ENCODE results near the gene ZNF331. TPM values are rescaled to one million over a fixed set of nuclear protein-coding genes. Genes with fewer than 3 reads are reported as not detected.

The ZNF331 gene
- total RNA-seq, 2 experiments from 2014 or later = 17.3 to 20.6 TPM

- Mint-ChIP-seq H3K27ac (no peak overlapping the region), H3K4me3 (no peak overlapping the region), H3K9me3 (ENCODE audit: insufficient read depth) (peaks cover 15% of the 10 kb centered on the region), H3K36me3 (ENCODE audit: low read depth) (peaks cover 69% of the 10 kb centered on the region), H3K27me3 (ENCODE audit: low read depth) (no peaks in the 10 kb centered on the region), H3K4me1 (ENCODE audit: low read depth) (peaks cover 16% of the 10 kb centered on the region)
- ATAC-seq = no peak
- CTCF ChIA-PET = no interaction called here
- POLR2A ChIA-PET = interaction anchor here (0.5 kb wide), 1 partner anchor 695 kb away, joined by 4 read pairs; no protein-coding TSS in a partner anchor
- DNase-seq = no peak
Observed at GRCh38 chr19:53525922-53526321, 12.0 kb upstream of the ZNF331 start.

DNA sequence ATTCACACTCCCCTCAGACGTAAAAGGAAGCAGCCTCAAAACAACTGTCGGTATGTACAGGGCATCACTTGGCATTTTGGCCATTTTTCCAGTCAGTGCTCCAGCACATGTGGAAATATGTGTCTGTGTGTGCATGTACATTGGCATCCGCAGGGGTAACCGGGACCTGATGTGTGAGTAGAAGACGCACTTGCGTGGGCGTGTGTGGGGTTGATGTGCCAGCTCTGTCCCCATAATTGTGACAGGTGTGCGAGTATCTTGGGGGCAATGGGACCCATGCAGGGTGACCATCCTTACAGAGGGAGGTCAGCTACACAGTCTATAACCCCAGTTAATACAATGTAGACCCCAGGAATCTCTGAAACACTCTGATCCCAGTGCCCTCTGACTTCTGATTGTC lies 7.3 kb upstream of the ZNF331 start:
- Mint-ChIP-seq H3K9me3 (ENCODE audit: insufficient read depth) (peaks cover 11% of the 10 kb centered on the region), H3K27me3 (ENCODE audit: low read depth) (no peaks in the 10 kb centered on the region), H3K4me3 (no peak overlapping the region), H3K36me3 (ENCODE audit: low read depth) (peaks cover 45% of the 10 kb centered on the region), H3K4me1 (ENCODE audit: low read depth) (no peaks in the 10 kb centered on the region), H3K27ac (no peak overlapping the region)
- no peak for DNase-seq
- POLR2A ChIA-PET = no interaction called here
- CTCF ChIA-PET = no interaction called here
- no peak for ATAC-seq

DNA sequence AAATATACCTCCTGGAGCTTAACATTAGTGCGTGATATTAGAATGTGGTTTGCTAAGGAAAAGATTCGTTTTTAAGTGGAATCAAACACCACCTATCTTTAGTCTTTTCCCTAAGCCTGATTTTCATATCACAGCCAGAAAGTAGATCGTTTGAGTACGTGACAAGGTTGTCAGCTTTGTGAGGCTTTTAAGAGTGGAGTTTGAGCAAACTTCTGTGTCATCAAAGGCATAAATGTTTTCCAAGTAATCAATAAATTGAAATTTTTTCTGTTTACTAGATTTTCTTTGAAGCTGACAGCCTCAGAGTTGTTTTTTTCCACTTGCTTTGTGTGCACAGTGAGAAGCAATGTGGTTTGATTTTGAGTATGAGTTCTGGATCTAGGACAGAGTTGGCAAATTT lies 6.5 kb upstream of the ZNF331 start:
- no peaks in the 10 kb centered on the region for H3K27me3 Mint-ChIP-seq (ENCODE audit: low read depth)
- no peak overlapping the region for H3K4me3 Mint-ChIP-seq
- ATAC-seq (no peak), DNase-seq (no peak)
- peaks cover 5% of the 10 kb centered on the region for H3K9me3 Mint-ChIP-seq (ENCODE audit: insufficient read depth)
- no peak overlapping the region for H3K27ac Mint-ChIP-seq
- peaks cover 4% of the 10 kb centered on the region for H3K4me1 Mint-ChIP-seq (ENCODE audit: low read depth)
- POLR2A ChIA-PET = no interaction called here
- peaks cover 43% of the 10 kb centered on the region for H3K36me3 Mint-ChIP-seq (ENCODE audit: low read depth)
- CTCF ChIA-PET = no interaction called here

- POLR2A ChIA-PET = no interaction called here
- H3K4me1 Mint-ChIP-seq (ENCODE audit: low read depth) = peaks cover 13% of the 10 kb centered on the region
- no peak overlapping the region for H3K27ac Mint-ChIP-seq
- CTCF ChIA-PET = no interaction called here
- no peak overlapping the region for H3K4me3 Mint-ChIP-seq
- H3K9me3 Mint-ChIP-seq (ENCODE audit: insufficient read depth) = peaks cover 2% of the 10 kb centered on the region
- no peaks in the 10 kb centered on the region for H3K27me3 Mint-ChIP-seq (ENCODE audit: low read depth)
- DNase-seq (no peak), ATAC-seq (no peak)
- H3K36me3 Mint-ChIP-seq (ENCODE audit: low read depth) = peaks cover 48% of the 10 kb centered on the region
Observed at GRCh38 chr19:53532362-53532761, 5.6 kb upstream of the ZNF331 start.

DNA sequence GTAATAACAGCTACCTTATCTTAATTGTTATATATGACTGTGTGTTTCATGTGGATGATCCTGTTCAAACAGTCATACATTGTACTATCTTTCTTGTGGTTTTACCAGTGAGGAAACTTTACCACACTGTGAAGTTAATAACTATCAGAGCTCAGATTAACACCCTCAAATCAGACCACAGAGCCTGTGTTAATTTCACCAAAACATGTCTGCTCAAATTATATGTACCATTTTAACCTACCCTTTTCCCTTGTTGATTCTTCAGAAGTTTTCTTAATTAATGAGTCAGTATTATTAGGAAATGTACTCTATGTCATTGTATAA lies 1.8 kb upstream of the ZNF331 start:
- no peak overlapping the region for H3K4me3 Mint-ChIP-seq
- ATAC-seq (no peak), DNase-seq (no peak)
- POLR2A ChIA-PET = interaction anchor here (1.0 kb wide), 1 partner anchor 16 kb away, joined by 5 read pairs; no protein-coding TSS in a partner anchor
- H3K27me3 Mint-ChIP-seq (ENCODE audit: low read depth) = no peaks in the 10 kb centered on the region
- peak overlapping the region; percentile 39 for H3K27ac Mint-ChIP-seq
- H3K36me3 Mint-ChIP-seq (ENCODE audit: low read depth) = peaks cover 42% of the 10 kb centered on the region
- CTCF ChIA-PET = no interaction called here
- peaks cover 22% of the 10 kb centered on the region for H3K4me1 Mint-ChIP-seq (ENCODE audit: low read depth)
- H3K9me3 Mint-ChIP-seq (ENCODE audit: insufficient read depth) = no peaks in the 10 kb centered on the region

GRCh38 chr19:53537121-53537520 lies 824 bp upstream of the ZNF331 start:
- no peak for ATAC-seq
- Mint-ChIP-seq H3K36me3 (ENCODE audit: low read depth) (peaks cover 47% of the 10 kb centered on the region), H3K27ac (peak overlapping the region; percentile 90), H3K9me3 (ENCODE audit: insufficient read depth) (no peaks in the 10 kb centered on the region), H3K4me1 (ENCODE audit: low read depth) (peaks cover 22% of the 10 kb centered on the region), H3K4me3 (peak overlapping the region; percentile 83), H3K27me3 (ENCODE audit: low read depth) (no peaks in the 10 kb centered on the region)
- CTCF ChIA-PET = no interaction called here
- DNase-seq = peak; percentile 23
- POLR2A ChIA-PET = no interaction called here

DNA sequence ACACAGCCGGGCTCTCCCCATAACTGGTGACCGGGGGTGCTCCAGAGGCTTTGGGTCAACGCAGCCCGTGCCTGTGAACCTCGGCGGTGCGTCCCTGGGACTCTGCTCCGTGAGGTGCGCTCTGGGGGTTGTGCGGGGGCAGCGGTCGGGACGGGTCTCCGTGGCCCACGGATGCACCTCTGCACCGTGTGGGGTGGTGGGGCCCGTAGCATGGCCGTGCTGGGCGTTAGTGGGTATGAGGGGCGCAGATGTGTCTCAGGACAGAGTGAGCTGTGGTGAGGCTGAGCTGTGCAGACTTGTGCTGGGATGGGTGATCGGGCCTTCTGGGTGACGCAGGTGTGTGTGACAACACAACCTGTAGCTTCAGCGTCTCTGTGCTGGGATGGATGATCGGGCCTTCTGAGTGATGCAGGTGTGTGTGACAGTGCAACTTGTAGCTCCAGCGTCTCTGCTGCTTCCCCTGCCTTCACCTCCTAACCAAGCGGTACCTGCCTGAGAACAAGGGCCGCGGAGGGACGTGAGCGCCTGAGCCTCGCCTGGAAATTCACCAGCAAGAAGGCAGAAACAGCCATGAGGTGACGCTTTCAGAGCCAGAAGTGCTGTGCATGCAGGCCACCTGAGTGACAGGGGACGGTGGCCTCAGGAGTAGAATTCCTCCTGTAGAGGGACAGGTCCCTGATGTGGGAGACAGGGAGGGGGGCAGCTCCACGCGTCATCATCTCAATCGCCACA lies 599 bp downstream of the ZNF331 start:
- peak overlapping the region; percentile 83 for H3K4me3 Mint-ChIP-seq
- peaks cover under 1% of the 10 kb centered on the region for H3K9me3 Mint-ChIP-seq (ENCODE audit: insufficient read depth)
- DNase-seq (no peak), ATAC-seq (peak; percentile 24)
- H3K36me3 Mint-ChIP-seq (ENCODE audit: low read depth) = peaks cover 50% of the 10 kb centered on the region
- ChIA-PET CTCF (no interaction called here), POLR2A (no interaction called here)
- H3K27me3 Mint-ChIP-seq (ENCODE audit: low read depth) = no peaks in the 10 kb centered on the region
- H3K27ac Mint-ChIP-seq = peak overlapping the region; percentile 90
- peaks cover 22% of the 10 kb centered on the region for H3K4me1 Mint-ChIP-seq (ENCODE audit: low read depth)

DNA sequence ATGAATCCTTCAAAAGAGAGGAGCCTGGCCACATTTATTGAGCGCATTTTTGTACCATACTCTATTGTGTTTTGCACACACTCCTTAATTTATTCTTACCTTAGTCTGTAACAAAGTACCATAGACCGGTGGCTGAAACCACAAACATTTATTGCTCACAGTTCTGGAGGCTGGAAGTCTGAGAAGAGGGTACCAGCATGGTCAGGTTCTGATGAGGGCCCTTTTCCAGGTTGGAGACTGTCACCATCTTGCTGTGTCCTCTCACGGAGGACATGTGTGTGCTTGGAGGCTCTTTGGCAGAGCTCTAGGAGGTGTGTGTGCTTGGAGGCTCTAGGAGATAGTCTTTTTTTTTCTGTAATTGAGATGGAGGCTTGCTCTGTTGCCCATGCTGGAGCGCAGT lies 2.1 kb downstream of the ZNF331 start:
- ChIA-PET POLR2A (no interaction called here), CTCF (no interaction called here)
- ATAC-seq = no peak
- no peak overlapping the region for H3K27ac Mint-ChIP-seq
- H3K36me3 Mint-ChIP-seq (ENCODE audit: low read depth) = peaks cover 55% of the 10 kb centered on the region
- H3K4me1 Mint-ChIP-seq (ENCODE audit: low read depth) = peaks cover 22% of the 10 kb centered on the region
- no peak overlapping the region for H3K4me3 Mint-ChIP-seq
- H3K27me3 Mint-ChIP-seq (ENCODE audit: low read depth) = no peaks in the 10 kb centered on the region
- peaks cover 4% of the 10 kb centered on the region for H3K9me3 Mint-ChIP-seq (ENCODE audit: insufficient read depth)
- DNase-seq = no peak

GRCh38 chr19:53541971-53542370 lies 4.0 kb downstream of the ZNF331 start:
- ChIA-PET CTCF (no interaction called here), POLR2A (no interaction called here)
- H3K27ac Mint-ChIP-seq = no peak overlapping the region
- H3K36me3 Mint-ChIP-seq (ENCODE audit: low read depth) = peaks cover 50% of the 10 kb centered on the region
- DNase-seq = no peak
- H3K9me3 Mint-ChIP-seq (ENCODE audit: insufficient read depth) = peaks cover 4% of the 10 kb centered on the region
- no peaks in the 10 kb centered on the region for H3K27me3 Mint-ChIP-seq (ENCODE audit: low read depth)
- peaks cover 13% of the 10 kb centered on the region for H3K4me1 Mint-ChIP-seq (ENCODE audit: low read depth)
- no peak overlapping the region for H3K4me3 Mint-ChIP-seq
- no peak for ATAC-seq

- ChIA-PET POLR2A (no interaction called here), CTCF (no interaction called here)
- H3K9me3 Mint-ChIP-seq (ENCODE audit: insufficient read depth) = peaks cover 4% of the 10 kb centered on the region
- DNase-seq (no peak), ATAC-seq (no peak)
- H3K27me3 Mint-ChIP-seq (ENCODE audit: low read depth) = no peaks in the 10 kb centered on the region
- H3K4me3 Mint-ChIP-seq = no peak overlapping the region
- H3K36me3 Mint-ChIP-seq (ENCODE audit: low read depth) = peaks cover 35% of the 10 kb centered on the region
- H3K27ac Mint-ChIP-seq = no peak overlapping the region
- no peaks in the 10 kb centered on the region for H3K4me1 Mint-ChIP-seq (ENCODE audit: low read depth)
Observed at GRCh38 chr19:53545271-53546065, 7.5 kb downstream of the ZNF331 start.

- Mint-ChIP-seq H3K4me1 (ENCODE audit: low read depth) (no peaks in the 10 kb centered on the region), H3K9me3 (ENCODE audit: insufficient read depth) (peaks cover 4% of the 10 kb centered on the region), H3K36me3 (ENCODE audit: low read depth) (peaks cover 29% of the 10 kb centered on the region), H3K27ac (no peak overlapping the region), H3K27me3 (ENCODE audit: low read depth) (no peaks in the 10 kb centered on the region), H3K4me3 (no peak overlapping the region)
- ChIA-PET POLR2A (no interaction called here), CTCF (interaction anchor here (0.6 kb wide), 1 partner anchor 239 kb away, joined by 3 read pairs; no protein-coding TSS in a partner anchor)
- DNase-seq (no peak), ATAC-seq (no peak)
Observed at GRCh38 chr19:53546758-53547513, 9.0 kb downstream of the ZNF331 start.

DNA sequence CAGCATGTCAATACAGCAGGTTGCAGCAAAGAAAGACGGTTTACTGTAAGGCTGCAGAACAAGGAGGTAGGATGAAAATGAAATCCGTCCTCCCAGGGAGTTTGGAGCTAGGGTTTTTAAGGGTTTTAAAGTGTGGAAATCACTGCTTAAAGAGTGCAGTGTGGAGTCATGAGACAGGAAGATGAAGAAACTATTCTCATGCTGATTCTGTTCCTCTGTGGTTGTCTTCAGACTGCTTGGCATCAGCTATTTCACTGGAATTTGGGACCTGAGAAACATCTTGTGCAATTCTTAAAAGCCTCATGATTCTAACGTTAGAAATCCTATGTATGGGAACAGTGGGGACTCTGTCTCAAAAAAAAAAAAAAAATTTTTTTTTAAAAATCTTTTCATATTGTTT lies 11.4 kb downstream of the ZNF331 start:
- ATAC-seq (no peak), DNase-seq (no peak)
- Mint-ChIP-seq H3K4me3 (no peak overlapping the region), H3K27ac (no peak overlapping the region), H3K4me1 (ENCODE audit: low read depth) (peaks cover 8% of the 10 kb centered on the region), H3K36me3 (ENCODE audit: low read depth) (peaks cover 22% of the 10 kb centered on the region), H3K9me3 (ENCODE audit: insufficient read depth) (peaks cover 6% of the 10 kb centered on the region), H3K27me3 (ENCODE audit: low read depth) (no peaks in the 10 kb centered on the region)
- CTCF ChIA-PET = no interaction called here
- POLR2A ChIA-PET = no interaction called here

Measured in activated CD8-positive, alpha-beta T cell treated with anti-CD3 and anti-CD28 coated beads, Interleukin-2, amount 10 ng/mL, durations not matched to agents 7 days and 5 days (primary cell).